HepG2 (cell line): Measurements from ENCODE around the gene VAMP2. TPM values are rescaled to one million over a fixed set of nuclear protein-coding genes. Genes with fewer than 3 reads are reported as not detected.

Experiments
- AKAP8 ChIP-seq: sonication (generic); formaldehyde crosslinking; IDR thresholded peaks from 2 replicates; pipeline ENCODE4 v1.5.1; 2020; ENCODE audit warnings: mild to moderate bottlenecking, missing genetic modification reagents
- BCL6 ChIP-seq: IDR thresholded peaks from 2 replicates; pipeline ENCODE4 v1.6.1; 2016; ENCODE audit warnings: missing genetic modification reagents, missing compliant biosample characterization
- CEBPG ChIP-seq: IDR thresholded peaks from 2 replicates; pipeline ENCODE4 v1.6.1; 2016
- CHD4 ChIP-seq: fragments of 200-600 bp; sonication (generic); IDR thresholded peaks from 2 replicates; pipeline ENCODE4 v1.7.0; 2017; ENCODE audit warnings: mild to moderate bottlenecking, low read length, borderline replicate concordance
- CREB1 ChIP-seq, 2 experiments: fragments of 450-650 bp in 1 of 2; IDR thresholded peaks; 2 replicates each; pipeline ENCODE4 v1.6.1; 2016 to 2017; ENCODE audit warnings: control low read depth in 1 of 2, mild to moderate bottlenecking in 1 of 2, missing compliant biosample characterization in 1 of 2, missing genetic modification characterization in 1 of 2
- EHMT2 ChIP-seq: fragments of 200-600 bp; sonication (generic); IDR thresholded peaks from 2 replicates; pipeline ENCODE4 v1.7.0; 2017; ENCODE audit warnings: antibody characterized with exemption, low read depth, low read length, borderline replicate concordance
- ELF3 ChIP-seq: IDR thresholded peaks from 2 replicates; pipeline ENCODE4 v1.6.1; 2016; ENCODE audit warnings: missing genetic modification reagents, missing compliant biosample characterization
- HOXA9 ChIP-seq: sonication (generic); formaldehyde crosslinking; IDR thresholded peaks from 2 replicates; pipeline ENCODE4 v1.8.1; 2022; ENCODE audit warnings: missing genetic modification reagents, mild to moderate bottlenecking, moderate library complexity, borderline replicate concordance
- KDM4B ChIP-seq: sonication (generic); formaldehyde crosslinking; IDR thresholded peaks from 2 replicates; pipeline ENCODE4 v1.4.0; 2020; ENCODE audit warnings: missing genetic modification reagents
- LCORL ChIP-seq, 2 experiments: fragments of 450-650 bp in 1 of 2; sonication (generic) in 1 of 2; formaldehyde crosslinking in 1 of 2; IDR thresholded peaks; 2 replicates each; pipeline versions ENCODE4 v1.5.0 to v1.6.1; 2017 to 2020; ENCODE audit warnings: antibody characterized with exemption in 1 of 2, missing genetic modification reagents in 1 of 2
- NCOR1 ChIP-seq: fragments of 200-600 bp; sonication (generic); IDR thresholded peaks from 2 replicates; pipeline ENCODE4 v1.7.0; 2017; ENCODE audit warnings: antibody characterized with exemption, low read length, borderline replicate concordance
- NONO ChIP-seq, 2 experiments: fragments of 450-650 bp in 1 of 2; sonication (generic) in 1 of 2; formaldehyde crosslinking in 1 of 2; IDR thresholded peaks in 1 of 2; conservative IDR thresholded peaks in 1 of 2; 2 replicates each; pipeline versions ENCODE4 v1.6.1 to v1.8.0; 2017 to 2022; ENCODE audit warnings: mild to moderate bottlenecking in 1 of 2, missing genetic modification reagents in 1 of 2, moderate library complexity in 1 of 2
- RBAK ChIP-seq: sonication (generic); formaldehyde crosslinking; IDR thresholded peaks from 2 replicates; pipeline ENCODE4 v1.5.1; 2020; ENCODE audit warnings: mild to moderate bottlenecking, missing genetic modification reagents
- SOX5 ChIP-seq: IDR thresholded peaks from 2 replicates; pipeline ENCODE4 v1.6.1; 2016; ENCODE audit warnings: borderline replicate concordance
- SP1 ChIP-seq, 2 experiments: fragments of 450-650 bp in 1 of 2; sonication (generic) in 1 of 2; formaldehyde crosslinking in 1 of 2; IDR thresholded peaks; 2 replicates each; pipeline versions ENCODE4 v1.4.0 to v1.6.1; 2016 to 2020; ENCODE audit warnings: missing genetic modification reagents in 1 of 2
- TEAD3 ChIP-seq: optimal IDR thresholded peaks from 2 replicates; pipeline ENCODE3; 2016; ENCODE audit warnings: borderline replicate concordance
- ZEB1 ChIP-seq: IDR thresholded peaks from 2 replicates; pipeline ENCODE4 v1.6.1; 2012; ENCODE audit warnings: mild to moderate bottlenecking, low read depth, inconsistent platforms; ENCODE audit not compliant: insufficient replicate concordance
- ZMYM3 ChIP-seq: sonication (generic); formaldehyde crosslinking; IDR thresholded peaks from 2 replicates; pipeline ENCODE4 v1.5.1; 2020; ENCODE audit warnings: mild to moderate bottlenecking, missing genetic modification reagents
- ZMYM4 ChIP-seq: sonication (generic); formaldehyde crosslinking; IDR thresholded peaks from 2 replicates; pipeline ENCODE4 v1.8.1; 2023; ENCODE audit warnings: mild to moderate bottlenecking, missing genetic modification reagents
- ZNF792 ChIP-seq: IDR thresholded peaks from 2 replicates; pipeline ENCODE4 v1.6.1; 2016
- polyA plus RNA-seq, 8 experiments: library from polyadenylated mRNA; depleted of rRNA in 3 of 8; stranded (reverse) in 7 of 8; unstranded in 1 of 8; fragments of >200 nt; fragmentation: Illumina TruSeq in 4 of 8; extraction: Trizol in 4 of 8; gene quantifications; 2 replicates each; pipeline versions ENCODE4 v1.2.1 to v1.2.3, GENCODE V29; 2011 to 2016; ENCODE audit warnings: low read depth in 4 of 8, missing spikeins in 1 of 8, mixed read lengths in 1 of 8; ENCODE audit not compliant: insufficient read depth in 1 of 8
- total RNA-seq, 5 experiments: library from RNA; depleted of rRNA; stranded (reverse); fragments of >200 nt; fragmentation: Illumina TruSeq; extraction: Trizol; gene quantifications; 2 replicates each; pipeline ENCODE4 v1.2.3, GENCODE V29; 2016; ENCODE audit warnings: low read depth in 1 of 5
- TF ChIP-seq, protein P1 (sequence below): sonication (generic); formaldehyde crosslinking; IDR thresholded peaks from 2 replicates; pipeline ENCODE4 v1.5.1; 2020; ENCODE audit warnings: missing genetic modification reagents, mild to moderate bottlenecking, borderline replicate concordance
- TF ChIP-seq, protein P2 (sequence below), 2 experiments: sonication (generic) in 1 of 2; formaldehyde crosslinking in 1 of 2; IDR thresholded peaks; 2 replicates each; pipeline versions ENCODE4 v1.4.0 to v1.6.1; 2018 to 2020; ENCODE audit warnings: missing genetic modification reagents in 2 of 2, borderline replicate concordance in 1 of 2, low read depth in 1 of 2, mild to moderate bottlenecking in 1 of 2, missing biosample characterization in 1 of 2
- TF ChIP-seq, protein P3 (sequence below): sonication (generic); formaldehyde crosslinking; IDR thresholded peaks from 2 replicates; pipeline ENCODE4 v1.9.0; 2021; ENCODE audit warnings: missing genetic modification reagents, mild to moderate bottlenecking, borderline replicate concordance

The VAMP2 gene
- total and polyA plus RNA-seq, 2 of the 13 experiments (the other 11 are each of a cell fraction or from before 2014, with no cell fraction given), result 3.9 to 17.2 TPM

DNA sequence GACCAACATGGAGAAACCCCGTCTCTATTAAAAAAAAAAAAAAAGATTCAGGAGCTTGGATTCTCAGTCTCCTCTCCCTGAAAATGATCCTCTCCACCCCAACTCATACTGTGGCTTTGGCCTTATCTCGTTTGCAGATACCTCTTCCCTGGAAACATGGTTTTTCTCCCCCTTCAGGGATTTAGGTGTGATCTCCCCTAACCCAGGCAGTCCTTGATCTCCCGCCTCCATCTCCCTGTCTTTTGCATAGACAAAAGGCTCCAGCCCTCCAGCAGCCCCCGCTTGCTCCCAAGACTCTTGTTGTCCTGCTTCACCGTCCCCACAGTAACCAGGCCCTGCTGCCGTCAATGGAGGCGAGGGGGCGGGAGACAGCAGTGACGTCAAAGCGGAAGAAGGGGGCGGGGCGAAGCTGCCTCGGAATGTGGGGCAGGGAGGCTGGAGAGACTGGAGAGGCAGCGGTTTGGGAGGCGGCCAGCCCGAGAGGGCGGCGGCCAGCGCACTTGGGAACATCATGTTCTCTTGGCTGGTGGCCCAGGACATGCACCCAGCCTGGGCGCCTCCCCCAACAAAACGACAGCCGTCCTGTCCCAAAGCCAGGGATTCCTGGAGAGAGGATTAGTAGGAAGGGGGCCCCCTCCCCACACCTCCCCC, 8.7 kb downstream of the VAMP2 start (continued):
- TF ChIP-seq ZMYM3 (no peak; the same call in 1 of the 2 replicates), BCL6 (peak; percentile 95), RBAK (no peak), CHD4 (peak; percentile 76; the same call in 1 of the 2 replicates), AKAP8 (CRISPR knock-in tag) (no peak), CEBPG (CRISPR knock-in tag) (no peak), NONO (IDR thresholded peaks at IDR 0.05) (no peak), NONO (CRISPR knock-in tag; conservative IDR thresholded peaks at IDR 0.05) (no peak), ZMYM4 (CRISPR knock-in tag) (no peak), CREB1 (IDR thresholded peaks at IDR 0.05) (peak; percentile 88), CREB1 (CRISPR knock-in tag; IDR thresholded peaks at IDR 0.05) (peak; percentile 91), ZEB1 (no peak), LCORL (IDR thresholded peaks at IDR 0.05) (no peak), LCORL (CRISPR knock-in tag; IDR thresholded peaks at IDR 0.05) (peak; percentile 67; the same call in 1 of the 2 replicates), SP1 (IDR thresholded peaks at IDR 0.05) (no peak), SP1 (CRISPR knock-in tag; IDR thresholded peaks at IDR 0.05) (peak; percentile 92), ELF3 (CRISPR knock-in tag) (no peak), SOX5 (CRISPR knock-in tag) (peak; percentile 13; the same call in 1 of the 2 replicates), ZNF792 (CRISPR knock-in tag) (0 out of 2 replicates have a peak, but pooled peaks have one; percentile 26), KDM4B (0 out of 2 replicates have a peak, but pooled peaks have one; percentile 61), EHMT2 (no peak), NCOR1 (no peak; the same call in 1 of the 2 replicates), TEAD3 (CRISPR knock-in tag) (peak; percentile 97), HOXA9 (no peak)
- TF ChIP-seq, protein P1, sequence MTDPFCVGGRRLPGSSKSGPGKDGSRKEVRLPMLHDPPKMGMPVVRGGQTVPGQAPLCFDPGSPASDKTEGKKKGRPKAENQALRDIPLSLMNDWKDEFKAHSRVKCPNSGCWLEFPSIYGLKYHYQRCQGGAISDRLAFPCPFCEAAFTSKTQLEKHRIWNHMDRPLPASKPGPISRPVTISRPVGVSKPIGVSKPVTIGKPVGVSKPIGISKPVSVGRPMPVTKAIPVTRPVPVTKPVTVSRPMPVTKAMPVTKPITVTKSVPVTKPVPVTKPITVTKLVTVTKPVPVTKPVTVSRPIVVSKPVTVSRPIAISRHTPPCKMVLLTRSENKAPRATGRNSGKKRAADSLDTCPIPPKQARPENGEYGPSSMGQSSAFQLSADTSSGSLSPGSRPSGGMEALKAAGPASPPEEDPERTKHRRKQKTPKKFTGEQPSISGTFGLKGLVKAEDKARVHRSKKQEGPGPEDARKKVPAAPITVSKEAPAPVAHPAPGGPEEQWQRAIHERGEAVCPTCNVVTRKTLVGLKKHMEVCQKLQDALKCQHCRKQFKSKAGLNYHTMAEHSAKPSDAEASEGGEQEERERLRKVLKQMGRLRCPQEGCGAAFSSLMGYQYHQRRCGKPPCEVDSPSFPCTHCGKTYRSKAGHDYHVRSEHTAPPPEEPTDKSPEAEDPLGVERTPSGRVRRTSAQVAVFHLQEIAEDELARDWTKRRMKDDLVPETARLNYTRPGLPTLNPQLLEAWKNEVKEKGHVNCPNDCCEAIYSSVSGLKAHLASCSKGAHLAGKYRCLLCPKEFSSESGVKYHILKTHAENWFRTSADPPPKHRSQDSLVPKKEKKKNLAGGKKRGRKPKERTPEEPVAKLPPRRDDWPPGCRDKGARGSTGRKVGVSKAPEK (CRISPR knock-in tag), result 0 out of 2 replicates have a peak, but pooled peaks have one; percentile 13
- TF ChIP-seq, protein P2, sequence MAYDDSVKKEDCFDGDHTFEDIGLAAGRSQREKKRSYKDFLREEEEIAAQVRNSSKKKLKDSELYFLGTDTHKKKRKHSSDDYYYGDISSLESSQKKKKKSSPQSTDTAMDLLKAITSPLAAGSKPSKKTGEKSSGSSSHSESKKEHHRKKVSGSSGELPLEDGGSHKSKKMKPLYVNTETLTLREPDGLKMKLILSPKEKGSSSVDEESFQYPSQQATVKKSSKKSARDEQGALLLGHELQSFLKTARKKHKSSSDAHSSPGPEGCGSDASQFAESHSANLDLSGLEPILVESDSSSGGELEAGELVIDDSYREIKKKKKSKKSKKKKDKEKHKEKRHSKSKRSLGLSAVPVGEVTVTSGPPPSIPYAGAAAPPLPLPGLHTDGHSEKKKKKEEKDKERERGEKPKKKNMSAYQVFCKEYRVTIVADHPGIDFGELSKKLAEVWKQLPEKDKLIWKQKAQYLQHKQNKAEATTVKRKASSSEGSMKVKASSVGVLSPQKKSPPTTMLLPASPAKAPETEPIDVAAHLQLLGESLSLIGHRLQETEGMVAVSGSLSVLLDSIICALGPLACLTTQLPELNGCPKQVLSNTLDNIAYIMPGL (CRISPR knock-in tag; IDR thresholded peaks at IDR 0.05; ENCODE audit: borderline replicate concordance in 1 of 2, low read depth in 1 of 2), result peak; percentile 23 to 69; a peak in 2 of 4 replicates
- TF ChIP-seq, protein P3, sequence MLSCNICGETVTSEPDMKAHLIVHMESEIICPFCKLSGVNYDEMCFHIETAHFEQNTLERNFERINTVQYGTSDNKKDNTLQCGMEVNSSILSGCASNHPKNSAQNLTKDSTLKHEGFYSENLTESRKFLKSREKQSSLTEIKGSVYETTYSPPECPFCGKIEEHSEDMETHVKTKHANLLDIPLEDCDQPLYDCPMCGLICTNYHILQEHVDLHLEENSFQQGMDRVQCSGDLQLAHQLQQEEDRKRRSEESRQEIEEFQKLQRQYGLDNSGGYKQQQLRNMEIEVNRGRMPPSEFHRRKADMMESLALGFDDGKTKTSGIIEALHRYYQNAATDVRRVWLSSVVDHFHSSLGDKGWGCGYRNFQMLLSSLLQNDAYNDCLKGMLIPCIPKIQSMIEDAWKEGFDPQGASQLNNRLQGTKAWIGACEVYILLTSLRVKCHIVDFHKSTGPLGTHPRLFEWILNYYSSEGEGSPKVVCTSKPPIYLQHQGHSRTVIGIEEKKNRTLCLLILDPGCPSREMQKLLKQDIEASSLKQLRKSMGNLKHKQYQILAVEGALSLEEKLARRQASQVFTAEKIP (CRISPR knock-in tag), result no peak
